Testis (tissue), 3 donors: ENCODE measurements around the gene LRRTM3. TPM values are rescaled to one million over a fixed set of nuclear protein-coding genes. Genes with fewer than 3 reads are reported as not detected.

Source experiments
- DNase-seq: peaks from one replicate; pipeline ENCODE4 v3.0.0-alpha.2; 2019
- H3K27ac ChIP-seq, 2 donors: fragments of 200-600 bp; sonication (generic); one replicate each; pipeline ENCODE4 v1.5.1; 2019
- H3K27me3 ChIP-seq: fragments of 200-600 bp; sonication (generic); one replicate; pipeline ENCODE4 v1.5.1; 2019
- H3K36me3 ChIP-seq: fragments of 200-600 bp; sonication (generic); one replicate; pipeline ENCODE4 v1.5.1; 2017; ENCODE audit warnings: low read depth; ENCODE audit errors: missing control alignments
- H3K4me1 ChIP-seq: fragments of 200-600 bp; sonication (generic); one replicate; pipeline ENCODE4 v1.5.1; 2019
- H3K4me3 ChIP-seq, 2 donors: fragments of 200-600 bp; sonication (generic); one replicate each; pipeline ENCODE4 v1.5.1; 2017 to 2019
- H3K9me3 ChIP-seq: fragments of 200-600 bp; sonication (generic); one replicate; pipeline ENCODE4 v1.5.1; 2017
- CTCF ChIP-seq, 3 experiments: fragments of 450-650 bp in 2 of 3; fragments of 200-600 bp in 1 of 3; sonication (generic) in 1 of 3; IDR thresholded peaks; one replicate each; pipeline ENCODE4 v1.5.1; 2016 to 2019; ENCODE audit warnings: antibody characterized with exemption in 3 of 3, mild to moderate bottlenecking in 2 of 3, moderate library complexity in 1 of 3
- POLR2A ChIP-seq: fragments of 450-650 bp; IDR thresholded peaks from one replicate; pipeline ENCODE4 v1.6.1; 2017; ENCODE audit warnings: antibody characterized with exemption, mild to moderate bottlenecking, moderate library complexity
- WGBS, 2 donors: methylation state at CpG; one replicate each; pipeline ENCODE4 v1.1.5; 2018; 5-methylcytosine and 5-hydroxymethylcytosine counted together
- intact Hi-C: fragments of 100-400 bp; cut with DNase I; formaldehyde crosslinking; loops from one replicate; pipeline ENCODE4 v1.15.1; 2023; ENCODE audit warnings: low total_unique reads
- polyA plus RNA-seq: library from polyadenylated mRNA; stranded (reverse); fragments of 350-450 nt; fragmentation: Illumina TruSeq; extraction: RNeasy Lipid Tissue Mini Kit (QIAGEN cat#74804); gene quantifications from one replicate; pipeline ENCODE4 v1.2.3, GENCODE V29; 2014; ENCODE audit warnings: low read depth, low replicate concordance; ENCODE audit not compliant: insufficient read depth
- total RNA-seq, 2 donors: library from RNA; depleted of rRNA; stranded (reverse); fragments of >200 nt; gene quantifications; one replicate each; pipeline ENCODE4 v1.2.3, GENCODE V29; 2016

LRRTM3 gene
- total and polyA plus RNA-seq, 3 donors from 2014 or later: 0.94 to 14.0 (median 10.5) TPM

DNA sequence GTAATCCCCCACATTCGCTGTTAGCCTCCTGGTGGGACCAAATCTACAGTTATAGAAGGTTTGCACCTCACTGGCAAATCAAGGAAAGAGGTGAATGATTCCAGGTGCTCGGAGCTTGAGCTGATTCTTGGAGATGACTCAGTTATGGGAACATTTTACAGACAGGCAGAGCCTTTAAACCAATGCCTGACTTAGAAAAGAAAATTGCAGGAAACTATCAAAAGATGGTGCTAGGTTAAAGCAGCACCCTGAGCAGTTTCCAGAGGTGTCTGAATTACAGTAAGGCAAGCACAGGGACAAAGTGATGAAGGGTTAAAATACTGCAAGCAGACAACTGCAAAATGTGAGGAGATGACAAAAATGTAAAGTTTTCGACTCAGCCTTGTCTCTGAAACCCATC lies 2.9 kb downstream of the LRRTM3 start:
- DNase-seq: no peak
- intact Hi-C loops: no loop called here
- H3K27me3 ChIP-seq: no peaks in the 10 kb centered on the region
- H3K27ac ChIP-seq: no peak overlapping the region
- no peaks in the 10 kb centered on the region for H3K36me3 ChIP-seq
- TF ChIP-seq CTCF (IDR thresholded peaks at IDR 0.05) (no peak), POLR2A (no peak)
- 26 to 33% methylated on average over 3 of the region's 3 CpGs for WGBS, 2 donors
- peaks cover 8% of the 10 kb centered on the region for H3K4me1 ChIP-seq
- no peak overlapping the region for H3K4me3 ChIP-seq
- no peaks in the 10 kb centered on the region for H3K9me3 ChIP-seq

- no peak for DNase-seq
- Histone ChIP-seq H3K27me3 (no peaks in the 10 kb centered on the region), H3K27ac (no peak overlapping the region), H3K4me1 (peaks cover 8% of the 10 kb centered on the region), H3K9me3 (no peaks in the 10 kb centered on the region), H3K4me3 (no peak overlapping the region), H3K36me3 (no peaks in the 10 kb centered on the region)
- TF ChIP-seq POLR2A (no peak), CTCF (IDR thresholded peaks at IDR 0.05) (no peak)
- 30 to 39% methylated on average over 5 of the region's 5 CpGs for WGBS, 2 donors
- intact Hi-C loops: no loop called here
These were observed 3.5 kb downstream of the LRRTM3 start for GRCh38 chr10:66929375-66929774.

DNA sequence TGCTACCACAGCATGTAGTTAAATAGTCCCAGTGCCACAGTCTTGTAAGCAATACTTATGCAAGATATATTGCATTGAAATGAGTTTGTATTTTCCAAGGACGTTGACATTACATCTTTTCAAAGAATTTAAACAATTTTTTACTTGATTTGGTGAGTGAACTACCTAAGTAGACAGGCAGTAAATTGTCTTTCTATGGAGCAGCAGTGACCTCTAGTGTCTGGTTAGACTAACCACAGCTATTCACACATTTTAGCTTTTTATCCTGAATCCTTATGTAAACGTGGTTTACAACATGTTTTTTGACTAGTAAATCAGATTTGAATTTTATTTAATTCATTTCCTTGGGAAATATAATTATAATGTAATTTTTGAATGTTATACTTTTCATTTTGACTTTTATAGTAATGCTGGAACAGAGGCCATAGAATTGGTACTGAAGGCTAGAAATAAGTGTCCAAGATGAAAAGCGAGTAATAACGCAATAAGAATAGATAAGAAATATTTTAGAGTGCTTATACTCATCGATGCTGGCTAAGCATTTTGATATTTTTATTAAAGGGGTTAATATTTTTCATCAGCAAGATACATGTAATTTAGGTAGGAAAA lies 5.6 kb downstream of the LRRTM3 start:
- Histone ChIP-seq H3K4me3 (no peak overlapping the region), H3K36me3 (no peaks in the 10 kb centered on the region), H3K4me1 (no peaks in the 10 kb centered on the region), H3K27me3 (no peaks in the 10 kb centered on the region), H3K27ac (no peak overlapping the region), H3K9me3 (no peaks in the 10 kb centered on the region)
- intact Hi-C loops: no loop called here
- peak; percentile 61 to 73 (median 61) for TF ChIP-seq CTCF (IDR thresholded peaks at IDR 0.05)
- TF ChIP-seq POLR2A: no peak
- no peak for DNase-seq
- 17 to 18% methylated on average over 5 of the region's 5 CpGs for whole genome bisulfite sequencing, 2 donors

DNA sequence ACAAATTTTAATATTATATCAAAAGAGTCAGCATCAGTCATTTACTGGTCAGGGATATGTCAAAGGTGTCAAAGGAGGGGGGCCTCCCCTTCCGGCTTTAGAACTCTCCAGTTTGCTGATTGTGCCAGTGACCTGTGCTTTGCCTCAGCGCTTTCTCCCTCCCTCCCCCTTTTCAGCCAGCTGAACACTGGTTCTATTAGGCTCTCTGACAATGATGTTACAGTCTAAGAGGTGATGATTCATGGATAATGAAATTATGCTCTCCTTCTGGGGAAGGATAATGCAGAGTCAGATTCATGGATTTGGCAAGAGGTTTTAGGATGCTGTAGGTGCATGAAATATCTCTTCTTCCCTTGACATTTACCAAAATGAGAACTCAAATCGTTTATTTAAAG lies 6.1 kb downstream of the LRRTM3 start:
- WGBS, 2 donors: 26 to 30% methylated on average over 3 of the region's 3 CpGs
- H3K27ac ChIP-seq: no peak overlapping the region
- no peaks in the 10 kb centered on the region for H3K4me1 ChIP-seq
- H3K9me3 ChIP-seq: no peaks in the 10 kb centered on the region
- no peaks in the 10 kb centered on the region for H3K27me3 ChIP-seq
- TF ChIP-seq CTCF (IDR thresholded peaks at IDR 0.05): no peak
- TF ChIP-seq POLR2A: no peak
- no peak for DNase-seq
- intact Hi-C loops: no loop called here
- no peaks in the 10 kb centered on the region for H3K36me3 ChIP-seq
- no peak overlapping the region for H3K4me3 ChIP-seq

DNA sequence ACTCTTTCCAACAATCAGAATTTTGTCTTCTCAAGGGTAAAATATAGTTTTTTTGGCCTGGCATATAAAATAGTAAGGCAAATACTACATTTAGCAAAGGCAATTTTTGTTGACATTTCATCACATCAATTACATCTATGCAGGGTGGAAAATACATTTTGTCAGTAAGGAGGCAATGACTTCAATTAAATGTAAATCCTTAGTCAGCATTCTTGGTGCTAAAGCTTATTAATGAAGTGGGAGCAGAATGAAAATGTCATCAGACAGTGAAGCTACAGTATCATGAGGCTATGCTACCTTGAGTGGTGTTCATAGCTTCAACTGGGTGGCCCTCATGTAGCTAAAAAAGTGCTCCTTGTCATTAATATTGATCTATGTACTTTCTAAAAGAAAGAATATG lies 8.9 kb downstream of the LRRTM3 start:
- no peak for DNase-seq
- Histone ChIP-seq H3K9me3 (no peaks in the 10 kb centered on the region), H3K4me1 (no peaks in the 10 kb centered on the region), H3K27ac (no peak overlapping the region), H3K36me3 (no peaks in the 10 kb centered on the region), H3K4me3 (no peak overlapping the region), H3K27me3 (no peaks in the 10 kb centered on the region)
- TF ChIP-seq CTCF (IDR thresholded peaks at IDR 0.05) (no peak), POLR2A (no peak)
- intact Hi-C loops: no loop called here
